HG03354 (cell line): ENCODE data around the gene FETUB.
"Not testable (repeated sequence)": the region's sequence is repeated elsewhere in the genome, so short reads cannot be mapped to it uniquely, and the experiment has no call there.

Experiments
- ATAC-seq: cut with Tn5 transposase; IDR thresholded peaks from one replicate; pipeline ENCODE4 v1.9.1; 2021; ENCODE audit warnings: mild to moderate bottlenecking; ENCODE audit not compliant: unreplicated experiment, poor library complexity, severe bottlenecking

Gene FETUB

DNA sequence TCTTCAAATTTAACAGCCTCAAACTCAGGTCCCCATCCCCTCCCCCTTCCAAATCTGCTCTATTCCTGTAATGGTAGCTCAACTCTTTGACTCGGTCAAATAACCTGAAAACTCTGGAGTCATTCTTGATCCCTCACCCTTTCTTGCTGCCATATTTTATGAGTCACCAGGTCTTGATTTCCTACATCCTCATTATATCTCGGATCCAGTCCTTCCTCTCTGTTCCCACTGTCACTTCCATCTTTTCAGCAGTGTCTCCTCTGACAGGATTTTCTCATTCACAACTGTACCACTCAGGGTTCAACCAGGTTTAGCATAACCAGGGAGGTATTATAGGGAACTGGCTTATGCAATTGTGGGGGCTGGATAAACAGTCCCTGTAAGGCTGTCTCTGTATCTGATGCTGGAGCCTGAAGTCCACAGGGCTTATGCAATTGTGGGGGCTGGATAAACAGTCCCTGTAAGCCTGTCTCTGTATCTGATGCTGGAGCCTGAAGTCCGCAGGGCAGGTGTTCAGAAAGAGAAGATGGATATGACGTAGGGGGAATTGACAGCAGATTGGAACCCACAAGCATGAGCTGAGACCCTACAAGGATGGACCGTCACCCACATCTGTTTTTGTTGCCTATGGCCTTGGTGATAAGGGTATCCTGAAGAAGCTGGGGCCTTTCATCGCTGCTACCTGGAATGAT is 9.1 kb upstream of the FETUB start:
- ATAC-seq: no peak

DNA sequence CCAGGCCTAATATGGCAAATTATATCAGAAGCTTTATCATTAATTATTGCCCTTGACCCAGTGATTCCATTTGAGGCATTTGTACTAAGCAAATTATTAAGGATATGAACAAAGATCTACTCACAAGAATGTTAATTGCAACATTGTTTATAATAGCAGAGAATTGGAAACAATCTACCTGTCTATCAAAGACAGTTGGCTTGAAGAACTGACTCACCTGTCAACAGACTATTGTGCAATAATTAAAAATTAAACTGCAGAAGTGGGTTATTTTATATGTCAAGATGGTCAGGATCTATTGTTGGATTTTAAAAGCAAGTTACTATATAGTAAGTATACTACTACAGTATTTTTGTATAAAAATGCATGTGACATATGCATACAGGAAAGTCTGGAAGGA is 6.7 kb upstream of the FETUB start:
- ATAC-seq: no peak

DNA sequence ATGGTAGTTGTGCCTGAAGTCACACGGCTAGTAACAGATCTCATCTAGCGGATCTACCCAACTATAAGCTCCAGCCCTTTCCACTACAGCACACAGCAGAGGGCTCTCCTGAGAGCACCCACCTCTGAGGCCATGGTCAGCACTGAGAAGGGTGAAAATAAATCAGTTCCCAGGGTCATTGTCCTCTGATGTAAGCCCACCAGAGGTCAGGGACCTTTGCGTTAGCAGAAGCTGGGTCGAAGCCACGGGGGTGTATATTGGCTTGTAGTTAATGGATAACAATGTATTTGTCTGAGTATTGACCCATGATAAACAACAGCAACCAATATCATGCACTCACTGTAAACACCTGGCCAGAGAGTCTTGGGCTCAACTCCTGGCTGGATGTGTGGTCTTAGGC is 6.0 kb upstream of the FETUB start:
- not testable (repeated sequence) for ATAC-seq

DNA sequence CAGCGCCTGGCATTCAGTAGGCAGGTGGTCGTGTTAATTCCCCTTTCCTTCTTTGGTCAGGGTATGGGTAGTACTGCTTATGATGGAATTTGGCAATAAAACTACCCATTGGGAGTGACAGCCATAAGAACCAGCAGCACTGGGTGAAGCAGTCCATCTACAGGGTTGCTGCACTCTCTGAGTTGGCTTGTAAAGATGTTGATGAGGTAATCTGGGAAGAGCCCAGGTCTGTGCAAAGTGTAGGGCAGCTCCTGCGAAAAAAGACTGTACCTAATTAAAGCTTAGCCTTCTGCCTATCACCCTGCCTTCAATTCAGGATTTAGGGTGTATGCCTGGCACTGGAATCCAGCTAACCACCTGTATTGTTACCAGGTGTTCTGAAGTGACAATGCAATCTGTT is 4.7 kb upstream of the FETUB start:
- ATAC-seq: no peak

DNA sequence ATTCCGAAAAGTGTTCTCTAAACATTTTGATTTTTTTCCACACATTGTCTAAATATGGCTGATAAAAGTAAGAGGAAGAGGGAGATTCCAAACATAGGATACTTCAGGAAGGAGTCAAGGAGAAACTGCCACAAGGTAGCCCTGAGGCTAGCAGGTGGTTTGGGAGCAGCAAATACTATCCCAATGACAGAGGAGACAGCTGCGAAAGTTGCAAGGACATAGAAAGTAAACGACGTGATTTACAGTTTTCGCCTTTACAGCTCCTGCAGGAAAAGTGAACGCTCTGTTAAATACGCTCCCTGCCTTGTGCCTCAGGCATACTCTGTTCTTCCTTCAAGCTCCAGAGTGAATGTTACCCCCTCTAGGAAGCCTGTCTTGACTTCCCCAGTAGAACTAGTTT is 3.7 kb upstream of the FETUB start:
- no peak for ATAC-seq

DNA sequence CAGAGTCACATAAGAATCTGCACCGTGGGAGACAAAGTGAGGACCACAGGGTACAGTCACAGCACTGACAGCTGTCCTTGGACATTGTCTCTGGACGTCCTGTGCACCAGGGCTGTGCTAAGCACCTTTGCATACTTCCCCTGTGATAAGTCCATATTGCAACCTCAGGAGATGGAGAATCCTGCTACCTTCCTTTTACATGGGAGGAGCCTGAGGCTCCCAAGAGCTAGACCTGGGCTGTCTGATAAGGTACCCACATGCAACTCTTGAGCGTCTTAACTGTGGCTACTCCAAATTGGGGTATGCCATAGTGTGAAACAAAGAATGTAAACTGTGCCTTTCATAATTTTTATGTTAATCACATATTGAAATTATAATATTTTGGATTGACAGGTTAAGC is 2.5 kb upstream of the FETUB start:
- ATAC-seq: no peak

DNA sequence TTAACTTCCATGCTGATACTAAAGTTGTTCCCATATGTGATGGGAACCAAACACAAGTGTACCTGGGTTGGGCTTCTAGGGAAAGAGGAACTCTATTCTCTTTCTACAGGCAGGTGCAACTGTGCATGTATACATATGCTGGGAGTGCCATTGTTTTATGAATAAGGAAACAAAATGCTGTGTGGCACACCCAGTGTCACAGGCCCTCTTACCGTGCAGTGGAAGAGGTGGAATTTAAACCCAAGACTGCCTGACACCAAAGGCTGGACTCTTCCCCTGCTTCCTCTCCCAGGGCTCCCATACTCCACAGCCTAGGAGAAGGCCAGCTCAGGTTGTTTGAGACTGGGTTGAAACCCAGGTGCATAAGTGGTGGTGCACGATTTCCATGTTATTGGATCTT is 1.9 kb upstream of the FETUB start:
- ATAC-seq: no peak

DNA sequence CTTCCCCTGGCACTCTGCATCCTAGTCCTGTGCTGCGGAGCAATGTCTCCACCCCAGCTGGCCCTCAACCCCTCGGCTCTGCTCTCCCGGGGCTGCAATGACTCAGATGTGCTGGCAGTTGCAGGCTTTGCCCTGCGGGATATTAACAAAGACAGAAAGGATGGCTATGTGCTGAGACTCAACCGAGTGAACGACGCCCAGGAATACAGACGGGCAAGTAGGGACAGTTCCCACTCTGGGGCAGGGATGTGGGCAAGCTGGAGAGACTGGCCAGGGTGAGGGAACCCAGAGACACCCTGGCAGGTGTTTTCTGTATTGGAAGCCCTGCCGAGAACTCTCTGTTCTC is 247 bp downstream of the FETUB start:
- ATAC-seq: no peak

DNA sequence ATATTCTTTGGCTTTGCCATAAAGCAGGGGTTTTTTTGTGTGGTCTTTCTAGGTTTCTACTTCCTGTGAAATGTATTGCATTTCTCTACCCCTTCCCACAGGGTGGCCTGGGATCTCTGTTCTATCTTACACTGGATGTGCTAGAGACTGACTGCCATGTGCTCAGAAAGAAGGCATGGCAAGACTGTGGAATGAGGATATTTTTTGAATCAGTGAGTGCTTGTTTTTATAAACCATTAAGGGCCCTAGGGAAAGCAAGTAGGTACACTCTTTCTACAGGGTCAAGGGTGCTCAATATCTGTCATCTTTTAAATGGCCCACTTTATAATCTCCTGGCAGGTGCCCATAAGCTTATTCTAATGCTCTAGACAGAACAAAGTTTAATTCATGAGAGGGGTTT is 730 bp downstream of the FETUB start:
- no peak for ATAC-seq

DNA sequence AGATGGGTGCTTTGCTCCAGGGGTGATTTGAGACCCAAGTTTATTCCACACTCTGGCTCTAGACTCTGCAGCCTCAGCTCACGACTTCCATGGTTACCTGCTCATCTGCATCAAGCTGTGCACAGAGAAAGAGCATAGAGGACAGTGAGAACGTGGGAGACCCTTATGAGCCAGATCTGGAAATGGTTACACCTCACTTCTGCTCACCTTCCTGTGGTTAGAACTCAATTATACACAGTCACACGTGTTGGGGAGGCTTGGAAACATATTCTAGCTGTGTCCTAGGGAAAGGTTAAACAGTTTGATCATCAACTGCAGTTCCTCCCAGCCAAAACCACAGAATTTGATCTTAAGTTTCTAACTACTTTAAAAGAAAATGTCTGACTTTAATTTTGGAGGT is 1.8 kb downstream of the FETUB start:
- no peak for ATAC-seq

DNA sequence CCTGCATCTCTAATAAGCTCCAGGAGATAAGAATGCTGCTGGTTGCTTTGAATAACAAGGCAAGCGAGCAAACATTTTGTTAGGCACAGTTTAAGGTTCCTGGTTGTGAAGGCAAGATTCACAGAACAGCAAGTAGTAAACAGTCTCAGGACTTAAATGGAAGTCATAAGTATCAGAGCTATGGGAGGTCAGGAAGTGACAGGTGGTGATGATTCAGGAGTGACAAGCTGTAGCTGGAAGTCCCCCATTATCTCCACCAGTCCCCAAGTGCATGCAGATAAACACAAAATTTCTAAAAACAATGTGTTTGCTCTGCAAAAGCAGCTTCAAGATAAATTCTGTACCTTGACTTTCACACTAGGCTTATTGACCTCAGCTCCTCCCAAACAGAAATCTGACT is 3.3 kb downstream of the FETUB start:
- ATAC-seq: no peak

DNA sequence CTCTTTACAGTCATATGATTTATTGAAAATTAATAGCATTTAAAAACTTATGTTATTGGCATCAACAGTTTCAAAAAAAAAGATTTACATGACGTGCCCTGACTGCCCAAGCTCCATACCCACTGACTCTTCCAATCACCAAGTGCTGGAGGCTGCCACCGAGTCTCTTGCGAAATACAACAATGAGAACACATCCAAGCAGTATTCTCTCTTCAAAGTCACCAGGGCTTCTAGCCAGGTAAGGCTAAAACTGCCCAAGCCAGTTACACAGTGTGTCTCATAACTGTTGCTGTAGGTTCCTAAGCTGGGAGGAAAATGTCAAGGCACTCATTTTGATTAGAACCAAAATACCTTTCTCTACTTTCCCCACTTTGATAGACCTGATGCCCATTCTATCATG is 4.5 kb downstream of the FETUB start:
- no peak for ATAC-seq

DNA sequence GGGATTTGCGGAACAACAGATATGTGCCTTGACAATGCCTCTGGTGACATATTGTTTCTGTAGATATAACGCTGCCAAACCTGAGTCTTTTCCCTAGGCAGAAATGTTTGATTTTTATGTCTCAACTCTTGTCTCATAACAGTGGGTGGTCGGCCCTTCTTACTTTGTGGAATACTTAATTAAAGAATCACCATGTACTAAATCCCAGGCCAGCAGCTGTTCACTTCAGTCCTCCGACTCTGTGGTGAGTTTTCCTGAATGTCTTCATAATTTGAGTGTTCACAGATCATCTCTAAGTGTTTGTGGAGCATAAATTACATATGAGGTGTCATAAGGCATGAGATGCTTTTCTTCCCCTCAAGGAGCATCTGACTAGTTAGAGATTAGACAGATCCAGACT is 5.9 kb downstream of the FETUB start:
- no peak for ATAC-seq

DNA sequence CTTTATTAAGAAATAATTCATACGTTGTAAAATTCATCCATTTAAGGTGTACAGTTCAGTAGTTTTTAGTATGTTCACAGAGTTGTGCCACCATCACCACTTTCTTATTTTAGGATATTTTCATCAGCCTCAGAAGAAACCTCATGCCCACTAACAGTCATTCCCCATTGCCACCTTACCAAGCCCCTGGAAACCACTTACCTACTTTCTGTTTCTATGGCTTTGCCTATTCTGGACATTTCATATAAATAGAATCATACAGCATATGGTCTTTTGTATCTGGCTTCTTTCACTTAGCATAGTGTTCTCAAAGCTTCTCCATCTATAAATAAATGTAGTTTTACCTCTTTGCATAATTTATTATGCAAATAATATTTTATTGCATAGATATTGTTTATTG is 6.6 kb downstream of the FETUB start:
- no peak for ATAC-seq

DNA sequence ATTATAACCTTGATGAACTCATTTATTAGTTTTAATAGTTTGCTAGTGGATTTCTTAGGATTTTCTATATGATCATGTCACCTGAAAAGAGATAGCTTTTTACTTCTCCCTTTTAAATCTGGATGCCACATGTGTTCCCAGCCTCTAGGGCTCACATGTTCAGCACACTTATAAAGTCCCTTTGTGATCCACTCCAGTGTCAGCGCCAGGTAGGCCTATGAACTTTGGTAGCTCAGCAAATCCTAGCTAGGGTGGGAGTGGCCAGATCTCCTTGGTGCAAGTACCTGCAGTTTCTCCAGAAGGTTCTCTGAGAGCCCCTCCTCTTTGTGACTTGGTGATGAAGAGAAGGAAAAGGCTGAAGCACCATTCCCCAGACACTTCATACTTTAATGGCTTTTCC is 8.7 kb downstream of the FETUB start:
- no peak for ATAC-seq

DNA sequence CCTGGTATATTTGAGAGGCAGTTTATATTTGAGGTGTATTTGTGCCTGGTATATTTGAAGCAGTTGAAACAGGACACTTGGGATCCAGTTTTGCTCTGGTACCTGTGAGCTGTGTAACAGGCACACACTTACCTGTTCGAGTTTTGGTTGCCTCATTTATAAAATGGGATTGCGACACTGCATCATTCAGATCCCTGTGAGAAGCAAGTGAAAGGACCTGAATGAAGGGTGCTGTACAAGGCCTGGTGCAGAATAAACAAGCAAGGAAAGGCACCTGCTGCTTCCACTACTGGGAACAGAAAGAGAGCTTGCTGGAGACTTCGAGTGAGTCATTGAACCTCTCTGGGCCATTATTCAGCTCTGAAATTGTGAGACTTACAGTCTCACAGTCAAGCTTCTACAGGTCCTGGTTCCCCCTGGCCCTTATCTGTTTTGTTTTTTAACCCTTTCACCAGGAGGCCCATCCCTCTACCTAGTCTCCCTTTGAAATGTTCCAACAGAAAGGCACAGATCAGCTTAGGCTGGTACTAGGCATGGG is 11.5 kb downstream of the FETUB start:
- ATAC-seq: no peak

DNA sequence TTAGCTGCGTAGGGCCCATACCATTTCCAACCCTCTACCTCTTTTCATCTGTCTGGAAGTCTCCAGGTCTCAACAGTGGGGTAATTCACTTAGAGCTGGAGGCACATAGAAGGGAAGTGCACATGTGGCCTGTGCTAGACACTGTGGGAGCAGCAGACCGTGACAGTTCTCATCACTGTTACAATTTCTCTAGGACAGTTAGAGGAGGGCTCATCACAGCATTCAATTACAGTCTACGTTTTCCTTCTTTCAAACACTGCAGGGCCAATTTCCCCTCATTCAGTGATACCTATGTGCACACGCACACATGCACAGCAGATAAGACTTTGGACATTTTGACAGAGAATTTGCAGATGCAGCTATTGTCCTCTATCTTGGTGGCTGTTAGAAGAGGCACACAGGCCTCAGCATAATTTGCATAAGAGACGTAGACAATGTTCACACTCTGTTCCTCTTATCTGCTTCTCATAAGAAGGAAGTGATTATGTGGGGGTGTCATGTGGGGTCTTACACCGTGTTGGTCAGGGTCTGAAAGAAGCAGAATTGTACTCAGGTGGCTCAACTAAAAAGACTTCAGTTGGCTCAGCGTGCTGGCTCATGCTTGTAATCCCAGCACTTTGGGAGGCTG is 13.0 kb downstream of the FETUB start:
- ATAC-seq: peak; percentile 92

DNA sequence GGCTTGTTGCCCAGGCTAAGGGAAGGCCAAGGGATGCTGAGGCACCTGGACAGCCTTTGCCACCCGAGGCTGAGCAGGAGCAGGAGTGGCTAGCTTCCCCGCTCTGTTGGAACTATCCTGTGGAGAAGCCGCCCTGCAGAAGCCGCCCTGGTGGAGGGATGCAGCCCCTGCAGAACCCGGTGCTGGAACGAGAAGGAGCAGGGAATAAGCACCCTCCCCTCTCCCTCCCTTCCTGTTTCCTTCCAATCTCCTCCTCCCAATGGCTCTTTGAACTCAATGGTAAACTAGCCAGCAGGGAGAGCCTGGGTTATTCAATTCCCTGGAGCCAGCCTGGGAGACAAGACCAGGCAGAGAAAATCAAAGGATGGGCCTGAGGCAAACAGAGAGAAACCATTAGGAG is 13.8 kb downstream of the FETUB start:
- no peak for ATAC-seq

DNA sequence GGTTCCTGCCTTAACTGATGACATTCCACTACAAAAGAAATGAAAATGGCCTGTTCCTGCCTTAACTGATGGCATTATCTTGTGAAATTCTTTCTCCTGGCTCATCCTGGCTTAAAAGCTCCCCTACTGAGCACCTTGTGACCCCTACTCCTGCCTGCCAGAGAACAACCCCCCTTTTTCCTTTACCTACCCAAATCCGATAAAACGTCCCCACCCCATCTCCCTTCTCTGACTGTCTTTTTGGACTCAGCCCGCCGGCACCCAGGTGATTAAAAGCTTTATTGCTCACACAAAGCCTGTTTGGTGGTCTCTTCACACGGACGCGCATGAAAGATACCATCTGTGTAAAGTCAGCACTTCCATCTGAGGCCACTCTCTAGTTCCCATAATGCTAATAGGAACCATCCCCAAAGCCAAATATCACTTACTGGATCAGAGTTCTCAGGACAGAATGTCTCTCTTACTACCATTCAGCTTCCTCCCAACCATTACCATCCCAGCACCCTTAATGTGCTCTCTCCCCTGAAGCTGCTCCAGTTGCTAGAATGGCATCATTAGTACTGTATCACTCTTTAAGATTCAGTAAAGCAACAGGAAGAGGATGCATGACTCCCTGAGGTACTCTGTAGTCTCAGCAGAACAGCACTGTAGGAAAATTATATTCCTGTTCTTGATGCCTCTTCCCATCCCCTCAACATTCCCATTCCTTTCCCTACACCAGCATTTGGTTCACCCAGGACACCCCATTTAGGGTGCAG is 23.3 kb downstream of the FETUB start:
- no peak for ATAC-seq

DNA sequence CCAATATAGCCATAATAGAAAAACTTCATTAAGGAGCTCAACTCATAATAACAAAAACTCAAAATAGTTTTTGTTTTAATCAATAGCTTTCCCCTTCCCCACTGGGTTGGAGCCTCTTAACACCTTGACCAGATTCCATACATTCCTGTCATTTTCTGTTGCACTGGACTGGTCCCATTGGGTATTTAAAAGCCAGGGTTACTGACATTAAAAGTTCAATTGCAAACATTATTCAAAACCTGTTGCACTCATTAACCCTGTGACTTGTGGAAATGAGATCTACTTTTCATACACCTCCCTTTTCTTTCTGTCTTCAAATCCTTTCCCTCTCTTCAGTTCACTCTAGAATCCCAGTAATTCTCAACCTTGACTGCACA is 23.9 kb downstream of the FETUB start:
- ATAC-seq: no peak

DNA sequence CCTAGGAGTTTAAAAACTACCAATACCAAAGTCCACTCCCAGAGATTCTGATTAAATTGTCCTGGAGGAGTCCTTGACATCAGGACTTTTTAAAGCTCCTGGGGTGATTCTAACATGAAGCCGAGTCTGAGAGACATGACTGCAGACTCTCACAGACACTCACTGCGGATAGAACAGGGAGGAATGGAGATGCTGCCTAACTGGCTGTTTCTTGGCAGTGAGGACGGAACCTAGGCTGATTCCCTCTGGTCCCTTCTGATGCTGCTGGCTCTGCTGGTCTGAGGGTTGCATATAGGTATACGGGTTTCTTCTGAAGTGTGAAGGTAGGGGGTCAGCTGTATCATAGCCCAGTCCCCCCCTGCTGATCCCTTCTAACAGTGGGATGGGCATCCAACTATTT is 24.3 kb downstream of the FETUB start:
- no peak for ATAC-seq
